HG03066 (cell line): ENCODE measurements around the gene CORIN.
"Not testable (repeated sequence)": the region's sequence is repeated elsewhere in the genome, so short reads cannot be mapped to it uniquely, and the experiment has no call there.

Experiments
- ATAC-seq: cut with Tn5 transposase; IDR thresholded peaks from one replicate; pipeline ENCODE4 v1.9.1; 2021; ENCODE audit warnings: low read depth; ENCODE audit not compliant: unreplicated experiment

Gene CORIN

GRCh38 chr4:47598320-47598719 lies 239.5 kb downstream of the CORIN start:
- no peak for ATAC-seq

- no peak for ATAC-seq
Measured at GRCh38 chr4:47597696-47598095, 240.2 kb downstream of the CORIN start.

- ATAC-seq = no peak
Measured at GRCh38 chr4:47590325-47590724, 247.5 kb downstream of the CORIN start.

- ATAC-seq = no peak
Measured at GRCh38 chr4:47579235-47579634, 258.6 kb downstream of the CORIN start.

- ATAC-seq = no peak
Measured at GRCh38 chr4:47577779-47578553, 259.9 kb downstream of the CORIN start.

GRCh38 chr4:47572981-47573380 lies 264.9 kb downstream of the CORIN start:
- no peak for ATAC-seq

- no peak for ATAC-seq
Measured at GRCh38 chr4:47570816-47571215, 267.1 kb downstream of the CORIN start.

GRCh38 chr4:47567511-47567910 lies 270.4 kb downstream of the CORIN start:
- no peak for ATAC-seq

- ATAC-seq = no peak
Measured at GRCh38 chr4:47566969-47567368, 270.9 kb downstream of the CORIN start.

GRCh38 chr4:47566566-47566965 lies 271.3 kb downstream of the CORIN start:
- ATAC-seq = no peak

GRCh38 chr4:47562297-47562696 lies 275.6 kb downstream of the CORIN start:
- no peak for ATAC-seq

- ATAC-seq = no peak
Measured at GRCh38 chr4:47561331-47561730, 276.5 kb downstream of the CORIN start.

- no peak for ATAC-seq
Measured at GRCh38 chr4:47560682-47561081, 277.2 kb downstream of the CORIN start.

GRCh38 chr4:47557255-47557654 lies 280.6 kb downstream of the CORIN start:
- ATAC-seq = no peak

- not testable (repeated sequence) for ATAC-seq
Measured at GRCh38 chr4:47555920-47556319, 281.9 kb downstream of the CORIN start.

GRCh38 chr4:47553329-47554125 lies 284.3 kb downstream of the CORIN start:
- no peak for ATAC-seq

- ATAC-seq = no peak
Measured at GRCh38 chr4:47551682-47552081, 286.2 kb downstream of the CORIN start.

GRCh38 chr4:47550899-47551548 lies 286.8 kb downstream of the CORIN start:
- ATAC-seq = no peak

GRCh38 chr4:47550357-47550756 lies 287.5 kb downstream of the CORIN start:
- ATAC-seq = not testable (repeated sequence)
